Hypothalamus (tissue), 51 donors: ENCODE results near the gene BCHE.

Experiments used
- DNase-seq, 51 donors: peaks; one replicate each; lab custom pipeline; 2025; lab: John Stamatoyannopoulos, UW

Gene BCHE

GRCh38 chr3:165837058-165837525 lies at the start of gene BCHE:
BCHE (minus strand) TSS chr3:165837423; CDS start chr3:165831033, 6,390 bp downstream.
- DNase-seq: peak in 25 of 51 donors; percentile 1 to 52 (median 22)

GRCh38 chr3:165885558-165886270 lies 48.5 kb upstream of the BCHE start:
- no peak for DNase-seq

DNA sequence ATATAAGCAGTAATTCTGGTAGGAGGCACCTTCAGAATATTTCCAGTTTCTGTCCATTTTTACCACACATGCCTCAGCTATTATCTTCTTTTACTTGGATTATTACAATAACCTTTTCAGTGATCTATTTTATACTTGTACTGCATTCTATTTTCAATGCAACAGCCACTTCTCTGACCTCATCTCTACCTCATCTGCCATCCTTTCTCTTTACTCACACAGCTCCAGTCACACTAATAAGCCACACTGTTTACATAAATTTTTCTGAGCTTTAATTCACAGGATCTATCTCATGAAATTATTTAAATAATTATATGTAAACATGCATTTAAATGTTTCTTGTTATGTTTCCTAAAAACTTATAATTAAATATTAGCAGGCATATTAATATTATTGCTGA lies 47.3 kb upstream of the BCHE start:
- DNase-seq: no peak

DNA sequence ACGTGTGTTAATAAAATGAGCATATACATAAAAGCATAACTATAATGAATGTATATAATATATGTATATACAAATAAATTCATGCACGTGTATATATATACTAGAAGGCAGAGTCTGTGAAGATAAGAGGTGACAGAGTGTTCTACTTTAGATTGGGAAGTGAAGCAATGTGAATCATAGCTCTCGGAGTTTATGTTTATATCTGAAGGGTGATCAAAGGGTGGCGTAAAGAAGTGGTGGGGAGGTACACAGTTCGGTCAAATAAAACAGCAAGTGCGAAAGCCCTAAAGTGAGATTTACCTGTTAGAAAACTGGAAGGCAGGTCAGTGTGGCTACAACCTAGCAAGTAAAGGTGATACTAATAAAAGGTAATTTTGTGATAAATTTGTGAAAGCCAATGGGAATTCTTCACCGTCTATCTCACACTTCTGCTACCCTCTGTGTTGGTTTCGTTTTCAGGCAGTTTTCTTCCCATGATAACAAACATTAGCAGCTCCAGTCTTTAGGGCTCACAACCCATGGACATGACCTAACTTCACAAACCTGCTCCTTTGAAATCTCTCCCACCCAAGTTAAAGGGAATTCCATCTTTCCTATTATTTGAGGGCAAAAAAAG lies 46.7 kb upstream of the BCHE start:
- no peak for DNase-seq

DNA sequence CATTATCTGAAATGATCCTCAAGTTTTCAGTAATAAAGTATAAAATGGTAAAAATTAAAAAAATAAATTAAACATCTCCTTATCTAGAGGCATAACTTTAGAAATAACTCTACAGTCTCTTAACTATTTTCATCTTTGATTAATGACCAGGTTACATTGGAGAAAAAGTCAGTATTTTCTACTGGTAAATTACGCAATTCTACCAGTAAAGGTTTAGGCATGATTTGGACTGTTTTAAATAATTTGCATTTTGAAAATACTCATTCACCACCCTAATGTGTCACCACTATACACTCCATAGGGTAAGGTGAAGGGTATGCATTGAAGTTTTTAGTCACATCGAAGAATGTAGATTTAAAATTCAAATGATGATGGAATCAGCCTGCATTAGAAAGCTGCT lies 45.9 kb upstream of the BCHE start:
- DNase-seq: no peak

DNA sequence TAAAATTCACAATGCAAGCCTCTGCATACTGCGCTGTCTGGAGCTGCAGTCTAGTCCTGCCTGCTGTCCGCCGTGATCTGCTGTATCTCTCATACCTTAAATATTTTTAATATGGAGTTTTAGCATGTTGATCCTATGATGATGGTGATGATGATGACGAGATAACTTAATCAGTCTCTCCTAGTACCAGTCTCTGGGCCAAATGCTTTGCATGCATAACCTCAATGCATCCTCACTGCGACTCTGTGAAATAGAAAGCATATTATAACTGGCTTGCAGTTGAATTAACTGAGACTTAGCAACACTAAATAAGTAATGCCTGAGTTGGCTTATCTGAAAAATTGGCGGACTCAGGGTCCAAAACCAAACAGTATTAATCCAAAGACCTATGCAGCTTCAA lies 38.4 kb upstream of the BCHE start:
- no peak for DNase-seq

- DNase-seq: no peak
Measured at GRCh38 chr3:165874663-165875489, 37.7 kb upstream of the BCHE start.

DNA sequence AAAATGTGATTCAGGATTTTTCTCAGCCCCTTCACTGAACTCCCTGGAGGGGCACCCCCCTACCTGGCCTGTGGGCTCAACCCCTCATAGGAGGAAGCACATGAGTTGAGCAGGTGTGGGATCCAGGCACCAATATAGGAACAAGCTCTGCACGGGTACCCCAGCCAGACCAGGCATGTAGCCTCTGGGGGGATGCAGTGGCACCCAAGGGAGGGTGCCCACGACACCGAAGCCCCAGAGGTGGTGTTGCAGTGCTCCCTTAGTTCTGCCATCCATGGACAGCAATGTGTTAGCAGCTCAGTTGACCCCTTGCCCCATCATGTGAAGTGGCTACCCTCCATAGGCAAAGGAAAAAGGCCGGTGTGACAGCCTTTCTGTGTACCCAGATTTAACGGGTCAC lies 30.9 kb upstream of the BCHE start:
- DNase-seq: no peak

GRCh38 chr3:165859061-165859460 lies 21.8 kb upstream of the BCHE start:
- DNase-seq: no peak

GRCh38 chr3:165855581-165855980 lies 18.4 kb upstream of the BCHE start:
- no peak for DNase-seq

DNA sequence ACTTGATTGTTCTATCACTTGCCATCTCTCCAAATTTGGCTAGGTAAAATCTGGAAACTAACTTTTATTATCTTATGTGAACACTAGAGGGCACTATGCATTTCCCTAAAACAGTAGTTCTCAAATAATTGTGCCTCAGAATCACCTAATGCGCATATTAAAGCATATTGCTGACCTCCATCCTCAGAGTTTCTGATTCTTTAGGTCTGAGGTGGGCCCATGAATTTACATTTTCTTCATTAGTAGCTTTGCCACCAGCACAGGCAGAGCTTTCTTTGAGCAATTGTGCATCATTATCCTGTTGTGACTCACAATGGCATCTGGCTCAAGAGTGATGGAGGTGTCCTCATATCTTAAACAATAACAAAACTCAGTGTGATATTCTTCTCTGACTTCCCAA lies 17.5 kb upstream of the BCHE start:
- peak in 1 of 51 donors; percentile 15 for DNase-seq

GRCh38 chr3:165852711-165853110 lies 15.5 kb upstream of the BCHE start:
- DNase-seq: no peak

DNA sequence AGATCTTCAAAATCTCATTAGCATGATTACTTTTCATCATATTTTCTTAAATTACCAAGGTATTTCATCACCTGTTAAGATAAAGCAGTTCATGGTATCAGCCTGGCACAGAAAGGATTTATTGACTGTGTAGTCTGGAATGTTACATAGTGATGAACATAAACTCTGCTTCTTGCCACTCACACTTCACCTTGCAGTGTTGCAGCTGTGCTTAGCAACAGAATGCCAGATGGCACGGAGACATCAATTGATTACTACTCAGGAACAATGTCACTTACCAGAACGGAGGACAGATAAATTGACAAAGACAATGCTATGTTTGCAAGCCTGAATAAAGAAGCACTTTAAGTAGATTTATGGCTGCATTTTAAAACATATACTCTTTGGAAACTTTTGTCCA lies 15.0 kb upstream of the BCHE start:
- DNase-seq: no peak

DNA sequence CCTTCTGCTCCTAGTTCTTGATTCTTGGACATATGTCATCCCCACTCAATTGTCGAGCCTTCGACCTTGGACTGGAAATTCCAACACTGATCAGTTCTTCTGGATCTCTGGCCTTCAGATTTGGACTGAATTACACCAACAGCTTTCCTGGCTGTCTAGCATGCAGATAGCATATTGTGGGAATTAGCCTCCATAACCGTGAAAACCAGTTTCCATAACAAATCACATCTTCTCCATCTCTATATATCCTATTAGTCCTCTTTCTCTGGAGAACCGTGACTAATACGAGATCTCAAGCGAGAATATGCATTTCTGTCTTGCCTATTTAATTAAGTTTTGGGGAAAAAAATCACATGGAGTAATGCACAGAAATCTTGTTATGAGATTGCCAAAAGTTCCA lies 8.8 kb upstream of the BCHE start:
- no peak for DNase-seq

DNA sequence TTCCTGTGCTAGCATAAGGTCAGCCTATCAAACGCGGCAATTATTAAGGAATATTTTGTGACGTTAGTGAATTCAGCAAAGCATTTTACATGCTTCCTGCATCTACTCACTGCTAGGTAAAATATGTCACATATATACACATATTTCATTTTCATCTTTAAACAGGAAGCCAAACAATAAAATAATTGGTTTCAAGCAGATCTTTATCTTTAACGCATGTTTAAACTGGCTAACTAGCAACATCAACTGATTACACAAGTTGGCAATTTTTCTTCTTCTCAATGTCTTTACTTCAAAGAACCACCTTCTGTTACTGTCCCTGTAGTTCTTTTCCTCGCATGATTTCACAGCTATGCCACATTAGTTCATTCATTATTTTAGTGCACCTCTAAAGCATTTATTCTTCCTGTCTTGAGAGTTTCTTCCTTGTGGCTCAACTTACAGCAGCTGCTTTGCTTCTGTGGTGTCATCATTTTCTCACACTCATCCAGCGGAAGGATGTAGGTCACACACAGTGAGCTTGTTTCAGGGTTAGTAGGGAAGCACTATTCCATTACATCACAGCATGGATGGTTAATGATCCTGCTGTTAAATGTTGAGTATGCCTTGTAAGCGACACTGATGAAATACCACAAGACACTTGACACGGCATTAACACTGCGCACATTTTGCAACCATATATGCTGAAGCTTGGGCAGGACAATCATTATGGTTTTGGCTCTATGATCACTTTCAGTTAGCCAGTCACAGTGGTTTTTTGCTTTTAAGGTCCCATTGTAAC lies 2.3 kb upstream of the BCHE start:
- DNase-seq: no peak

DNA sequence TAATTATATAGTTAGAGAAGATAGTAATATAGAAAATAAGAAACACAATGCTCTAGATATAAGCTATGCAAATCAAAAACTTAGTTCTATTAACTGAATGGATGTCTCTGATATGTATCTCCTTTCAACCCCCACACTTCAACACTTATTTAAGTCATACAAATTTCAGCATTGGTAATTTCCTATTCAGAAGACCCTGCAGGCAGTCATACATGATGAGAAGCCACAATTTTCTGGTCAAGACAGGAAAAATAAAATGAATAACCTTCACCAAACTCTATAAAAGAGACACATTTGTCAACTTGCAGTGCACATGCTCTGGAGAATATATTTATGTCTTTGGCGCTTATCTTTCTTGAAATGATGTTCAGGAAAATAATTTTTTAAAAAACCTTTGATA lies 578 bp upstream of the BCHE start:
- DNase-seq: no peak

GRCh38 chr3:165835431-165835830 lies 1.8 kb downstream of the BCHE start:
- DNase-seq: no peak

- no peak for DNase-seq
Measured at GRCh38 chr3:165830746-165831145, 6.5 kb downstream of the BCHE start.

DNA sequence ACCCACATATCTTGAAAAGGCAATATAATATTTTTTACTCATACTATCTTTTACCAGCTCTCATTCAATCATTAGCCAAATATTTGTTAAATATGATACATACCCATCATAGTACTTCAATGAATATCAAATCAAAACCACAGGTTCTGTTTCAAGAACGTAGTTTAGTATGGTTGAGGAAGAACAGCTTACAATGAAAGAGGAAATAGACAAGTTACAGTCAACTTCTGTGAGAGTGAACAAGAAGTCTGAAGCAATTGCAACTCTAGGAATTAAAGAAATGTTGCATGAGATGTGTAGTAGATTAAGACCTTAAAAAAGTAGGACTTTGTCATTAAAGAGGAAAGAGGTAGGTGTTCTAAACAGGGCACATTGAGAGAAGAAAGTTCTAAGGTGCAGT lies 9.3 kb downstream of the BCHE start:
- DNase-seq: no peak

DNA sequence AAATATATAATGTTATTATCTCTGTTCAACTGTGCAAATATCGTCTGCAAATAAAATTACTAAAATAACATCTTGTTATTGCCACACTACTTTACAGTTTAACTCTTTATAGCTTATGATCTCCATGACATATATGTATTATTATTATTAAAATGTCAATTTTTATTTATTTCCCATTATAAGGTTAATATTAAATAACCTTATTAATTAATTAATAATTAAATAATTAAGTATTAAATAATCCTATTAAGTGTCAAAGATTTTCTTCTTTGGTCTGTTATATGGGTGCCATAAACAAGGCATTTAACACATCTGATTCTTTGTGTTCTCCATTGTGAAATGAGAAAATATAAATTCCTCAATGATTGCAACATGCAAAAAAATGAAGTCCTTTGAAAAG lies 10.0 kb downstream of the BCHE start:
- DNase-seq: no peak

DNA sequence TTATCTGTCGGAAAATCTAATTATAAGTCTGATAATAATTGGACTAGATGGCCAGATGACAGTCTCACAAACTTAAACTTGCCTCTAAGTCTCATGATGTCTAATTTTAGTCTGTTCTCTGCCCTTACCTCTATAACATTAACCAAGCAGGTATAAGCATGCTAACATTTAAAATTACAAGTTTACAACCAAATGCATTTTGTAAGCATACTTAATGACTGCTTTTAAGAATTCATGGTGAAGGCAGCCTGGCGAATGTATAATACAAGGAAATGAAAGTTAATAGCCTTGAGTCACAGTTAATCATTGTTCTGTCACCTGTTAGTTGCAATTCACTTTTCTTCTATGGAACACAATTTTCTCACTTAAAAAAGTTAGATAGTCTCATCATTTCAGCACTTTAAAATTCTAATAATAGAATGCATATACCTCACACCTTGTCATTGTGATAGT lies 16.5 kb downstream of the BCHE start:
- no peak for DNase-seq
